ENCODE measurements around the gene CFAP46.
"Not testable (repeated sequence)": the region's sequence is repeated elsewhere in the genome, so short reads cannot be mapped to it uniquely, and the experiment has no call there.

The CFAP46 gene

GRCh38 chr10:132825783-132826523 is 116.4 kb downstream of the CFAP46 start:
- DNase-seq (ENCODE audit: low read depth): not testable (repeated sequence)

GRCh38 chr10:132820056-132820455 is 122.3 kb downstream of the CFAP46 start:
- DNase-seq (ENCODE audit: low read depth): no peak

- DNase-seq (ENCODE audit: low read depth): no peak
These were observed 124.6 kb downstream of the CFAP46 start for GRCh38 chr10:132817701-132818211.

- DNase-seq (ENCODE audit: low read depth): no peak
These were observed 125.7 kb downstream of the CFAP46 start for GRCh38 chr10:132816718-132817117.

GRCh38 chr10:132815168-132815857 is 127.1 kb downstream of the CFAP46 start:
- DNase-seq (ENCODE audit: low read depth): no peak

GRCh38 chr10:132814469-132814856 is 127.9 kb downstream of the CFAP46 start:
- no peak for DNase-seq (ENCODE audit: low read depth)

- DNase-seq (ENCODE audit: low read depth): no peak
These were observed 128.6 kb downstream of the CFAP46 start for GRCh38 chr10:132813560-132814468.

- DNase-seq (ENCODE audit: low read depth): no peak
These were observed 129.4 kb downstream of the CFAP46 start for GRCh38 chr10:132813001-132813401.

GRCh38 chr10:132812520-132812919 is 129.8 kb downstream of the CFAP46 start:
- DNase-seq (ENCODE audit: low read depth): no peak

- DNase-seq (ENCODE audit: low read depth): no peak
These were observed 130.4 kb downstream of the CFAP46 start for GRCh38 chr10:132811891-132812481.

- DNase-seq (ENCODE audit: low read depth): no peak
These were observed 131.3 kb downstream of the CFAP46 start for GRCh38 chr10:132810807-132811700.

- no peak for DNase-seq (ENCODE audit: low read depth)
These were observed 132.1 kb downstream of the CFAP46 start for GRCh38 chr10:132810141-132810806.

- no peak for DNase-seq (ENCODE audit: low read depth)
These were observed 132.9 kb downstream of the CFAP46 start for GRCh38 chr10:132809232-132810140.

GRCh38 chr10:132808383-132809231 is 133.8 kb downstream of the CFAP46 start:
- DNase-seq (ENCODE audit: low read depth): no peak

GRCh38 chr10:132807621-132808049 is 134.7 kb downstream of the CFAP46 start:
- no peak for DNase-seq (ENCODE audit: low read depth)

- DNase-seq (ENCODE audit: low read depth): no peak
These were observed 135.8 kb downstream of the CFAP46 start for GRCh38 chr10:132806561-132807003.

GRCh38 chr10:132806110-132806509 is 136.3 kb downstream of the CFAP46 start:
- no peak for DNase-seq (ENCODE audit: low read depth)

GRCh38 chr10:132805599-132805998 is 136.8 kb downstream of the CFAP46 start:
- DNase-seq (ENCODE audit: low read depth): no peak

Data from fibroblast of gingiva (primary cell).